Kidney epithelial cell (primary cell): Measurements from ENCODE around the gene SLC32A1. TPM values are rescaled to one million over a fixed set of nuclear protein-coding genes. Genes with fewer than 3 reads are reported as not detected.

Experiments used
- DNase-seq: peaks from one replicate; pipeline ENCODE4 v3.0.0-alpha.2; 2010; ENCODE audit warnings: low read depth
- H3K27me3 ChIP-seq: 2 replicates; pipeline ENCODE4 v1.6.0; 2011; ENCODE audit warnings: low read length; ENCODE audit not compliant: control insufficient read depth, insufficient read depth
- H3K36me3 ChIP-seq: 2 replicates; pipeline ENCODE4 v1.5.1; 2011; ENCODE audit warnings: low read length; ENCODE audit not compliant: control insufficient read depth, insufficient read depth
- H3K4me3 ChIP-seq: 2 replicates; pipeline ENCODE4 v1.5.1; 2011; ENCODE audit warnings: low read depth, mild to moderate bottlenecking, control low read depth, low read length
- total RNA-seq: library from RNA; depleted of rRNA; stranded (reverse); fragments of >200 nt; gene quantifications from 2 replicates; pipeline ENCODE4 v1.2.3, GENCODE V29; 2015
- TF ChIP-seq, protein P1 (sequence below): IDR thresholded peaks from 2 replicates; pipeline ENCODE4 v1.5.1; 2011; ENCODE audit warnings: mild to moderate bottlenecking, moderate library complexity, low read length, control low read depth, inconsistent platforms; ENCODE audit not compliant: insufficient read depth, poor library complexity, severe bottlenecking

SLC32A1 gene
- total RNA-seq, 1 donor from 2014 or later = not detected

DNA sequence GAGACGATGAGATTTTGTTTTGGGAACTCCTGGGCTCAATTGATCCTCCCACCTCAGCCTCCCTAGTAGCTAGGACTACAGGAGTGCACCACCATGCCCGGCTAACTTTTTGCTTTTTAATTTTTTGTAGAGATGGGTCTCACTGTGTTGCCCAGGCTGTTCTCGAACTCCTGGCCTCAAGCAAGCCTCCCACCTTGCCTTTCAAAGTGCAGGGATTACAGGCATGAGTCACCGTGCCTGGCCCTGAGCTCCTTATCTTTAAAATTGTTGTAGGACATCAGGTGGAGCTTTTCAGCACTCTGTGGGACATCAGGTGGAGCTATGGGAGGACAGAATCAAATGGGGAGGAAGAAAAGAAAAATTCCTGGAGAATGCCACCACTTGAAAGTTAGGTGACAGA lies 36.7 kb downstream of the SLC32A1 start:
- Histone ChIP-seq H3K4me3 (no peak overlapping the region), H3K27me3 (no peaks in the 10 kb centered on the region), H3K36me3 (peaks cover 1% of the 10 kb centered on the region)
- TF ChIP-seq, protein P1, sequence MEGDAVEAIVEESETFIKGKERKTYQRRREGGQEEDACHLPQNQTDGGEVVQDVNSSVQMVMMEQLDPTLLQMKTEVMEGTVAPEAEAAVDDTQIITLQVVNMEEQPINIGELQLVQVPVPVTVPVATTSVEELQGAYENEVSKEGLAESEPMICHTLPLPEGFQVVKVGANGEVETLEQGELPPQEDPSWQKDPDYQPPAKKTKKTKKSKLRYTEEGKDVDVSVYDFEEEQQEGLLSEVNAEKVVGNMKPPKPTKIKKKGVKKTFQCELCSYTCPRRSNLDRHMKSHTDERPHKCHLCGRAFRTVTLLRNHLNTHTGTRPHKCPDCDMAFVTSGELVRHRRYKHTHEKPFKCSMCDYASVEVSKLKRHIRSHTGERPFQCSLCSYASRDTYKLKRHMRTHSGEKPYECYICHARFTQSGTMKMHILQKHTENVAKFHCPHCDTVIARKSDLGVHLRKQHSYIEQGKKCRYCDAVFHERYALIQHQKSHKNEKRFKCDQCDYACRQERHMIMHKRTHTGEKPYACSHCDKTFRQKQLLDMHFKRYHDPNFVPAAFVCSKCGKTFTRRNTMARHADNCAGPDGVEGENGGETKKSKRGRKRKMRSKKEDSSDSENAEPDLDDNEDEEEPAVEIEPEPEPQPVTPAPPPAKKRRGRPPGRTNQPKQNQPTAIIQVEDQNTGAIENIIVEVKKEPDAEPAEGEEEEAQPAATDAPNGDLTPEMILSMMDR = no peak
- no peak for DNase-seq

DNA sequence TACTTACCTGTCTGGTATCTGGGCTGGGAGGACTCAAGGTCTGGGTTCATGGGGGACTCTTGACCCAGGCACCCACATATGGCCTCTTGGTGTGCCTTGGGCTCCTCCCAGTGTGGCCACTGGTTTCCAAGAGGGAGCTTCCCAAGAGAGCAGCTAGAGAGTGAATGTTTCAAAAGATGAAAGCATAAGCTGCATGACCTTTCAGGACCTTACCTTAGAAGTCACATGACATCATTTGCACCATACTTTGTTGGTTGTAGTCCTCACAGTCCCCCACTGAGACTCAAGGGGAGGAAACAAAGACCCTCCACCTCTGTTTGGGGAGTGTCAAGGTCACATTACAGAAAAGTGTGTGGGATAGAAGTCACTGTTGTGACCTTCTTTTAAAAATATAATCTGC lies 37.9 kb downstream of the SLC32A1 start:
- H3K4me3 ChIP-seq = no peak overlapping the region
- no peak for DNase-seq
- peaks cover 1% of the 10 kb centered on the region for H3K36me3 ChIP-seq
- TF ChIP-seq, protein P1 = no peak
- no peaks in the 10 kb centered on the region for H3K27me3 ChIP-seq

DNA sequence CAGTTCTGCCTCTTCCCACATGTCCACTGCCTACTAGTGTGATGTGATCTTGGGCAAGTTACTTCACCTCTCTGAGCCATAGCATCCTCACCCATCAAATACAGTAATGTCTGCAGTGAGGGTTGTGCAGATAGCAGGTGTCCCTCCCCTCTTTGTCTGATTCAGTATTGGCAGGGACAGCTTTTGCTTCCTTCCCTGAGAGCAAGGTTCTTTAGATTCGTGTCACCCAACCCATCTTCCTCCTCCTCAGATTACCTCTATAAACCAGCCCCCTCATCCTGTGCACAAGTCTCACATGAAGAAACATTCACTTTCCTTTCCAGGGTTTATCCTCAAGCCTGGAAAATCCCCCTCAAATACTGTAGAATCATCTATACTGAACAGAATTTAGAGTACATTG lies 39.3 kb downstream of the SLC32A1 start:
- Histone ChIP-seq H3K27me3 (no peaks in the 10 kb centered on the region), H3K4me3 (no peak overlapping the region), H3K36me3 (peaks cover 3% of the 10 kb centered on the region)
- TF ChIP-seq, protein P1 = no peak
- no peak for DNase-seq

DNA sequence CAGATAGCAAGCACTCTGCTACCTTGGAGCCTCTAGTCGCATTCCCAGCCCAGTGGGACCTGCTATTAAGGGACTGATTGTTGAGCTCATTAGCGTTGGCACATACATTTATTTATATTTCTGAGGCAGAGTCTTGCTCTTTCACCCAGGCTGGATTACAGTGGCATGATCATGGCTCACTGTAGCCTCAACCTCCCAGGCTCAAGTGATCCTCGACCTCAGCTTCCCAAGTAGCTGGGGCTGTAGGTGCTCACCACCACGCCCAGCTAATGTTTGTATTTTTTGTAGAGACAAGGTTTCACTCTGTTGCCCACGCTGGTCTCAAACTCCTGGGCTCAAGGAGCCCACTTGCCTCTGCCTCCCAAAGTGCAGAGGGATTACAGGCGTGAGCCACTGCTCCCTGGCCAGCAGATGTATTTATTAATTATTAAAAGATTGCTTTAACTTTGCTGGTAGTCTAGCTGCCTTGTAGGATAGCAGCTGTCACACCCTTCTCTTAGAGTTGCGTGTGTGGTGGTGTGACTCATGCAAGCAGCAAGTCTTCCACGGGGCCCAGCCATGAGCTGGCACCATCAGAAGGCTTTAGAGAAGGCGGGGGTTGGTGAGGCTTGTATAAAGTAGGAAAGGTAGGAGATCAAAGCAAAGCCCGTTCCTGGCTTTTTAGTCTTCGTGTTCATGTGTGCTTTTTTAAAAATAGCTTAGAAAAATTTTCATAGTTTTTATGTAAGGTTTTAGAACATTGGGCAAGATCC lies 40.5 kb downstream of the SLC32A1 start:
- no peaks in the 10 kb centered on the region for H3K27me3 ChIP-seq
- H3K4me3 ChIP-seq = no peak overlapping the region
- H3K36me3 ChIP-seq = peaks cover 3% of the 10 kb centered on the region
- peak; percentile 86 for DNase-seq
- TF ChIP-seq, protein P1 = no peak

DNA sequence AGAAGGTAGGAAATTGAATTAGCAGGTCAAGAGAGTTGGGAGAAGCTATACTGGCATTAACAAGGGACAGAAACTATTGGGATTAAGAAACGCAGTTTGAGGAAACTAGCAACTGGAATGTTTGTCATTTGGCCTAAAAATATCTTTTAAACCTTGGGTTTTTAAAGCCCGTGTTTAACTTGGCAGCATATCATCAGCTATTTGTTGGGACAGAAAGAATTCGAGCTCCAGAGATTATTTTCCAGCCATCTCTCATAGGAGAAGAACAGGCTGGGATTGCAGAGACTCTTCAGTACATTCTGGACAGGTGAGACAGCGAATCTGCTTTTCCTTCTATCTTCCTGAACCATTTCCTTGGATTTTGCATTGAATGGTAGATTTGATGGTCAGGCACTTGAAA lies 41.8 kb downstream of the SLC32A1 start:
- H3K27me3 ChIP-seq = no peaks in the 10 kb centered on the region
- no peak overlapping the region for H3K4me3 ChIP-seq
- TF ChIP-seq, protein P1 = no peak
- no peak for DNase-seq
- H3K36me3 ChIP-seq = peaks cover 3% of the 10 kb centered on the region
